22Rv1 (cell line): ENCODE results near the gene CCDC24.

Experiments used
- ZFX ChIP-seq: fragments of 450-650 bp; IDR thresholded peaks from 2 replicates; pipeline ENCODE4 v1.6.1; 2017; ENCODE audit warnings: antibody characterized with exemption, borderline replicate concordance
- TF ChIP-seq, protein P1 (sequence below): fragments of 450-650 bp; IDR thresholded peaks from 2 replicates; pipeline ENCODE4 v1.5.1; 2017; ENCODE audit warnings: mild to moderate bottlenecking

DNA sequence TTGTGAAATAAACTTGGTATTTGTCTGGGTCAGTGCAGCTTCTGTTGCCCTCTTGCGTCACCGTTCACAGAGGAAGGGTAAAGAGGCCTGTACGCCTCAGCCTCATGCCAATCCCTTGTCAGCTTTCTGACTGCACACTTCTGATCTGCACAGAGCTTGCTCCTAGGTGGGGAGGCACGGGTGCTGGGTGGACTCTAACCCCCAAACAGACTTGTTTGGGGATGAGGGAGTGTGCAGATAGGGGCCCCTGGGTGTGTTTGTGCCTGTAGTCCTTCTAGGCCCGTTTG is 13.2 kb upstream of the CCDC24 start:
- TF ChIP-seq, protein P1, sequence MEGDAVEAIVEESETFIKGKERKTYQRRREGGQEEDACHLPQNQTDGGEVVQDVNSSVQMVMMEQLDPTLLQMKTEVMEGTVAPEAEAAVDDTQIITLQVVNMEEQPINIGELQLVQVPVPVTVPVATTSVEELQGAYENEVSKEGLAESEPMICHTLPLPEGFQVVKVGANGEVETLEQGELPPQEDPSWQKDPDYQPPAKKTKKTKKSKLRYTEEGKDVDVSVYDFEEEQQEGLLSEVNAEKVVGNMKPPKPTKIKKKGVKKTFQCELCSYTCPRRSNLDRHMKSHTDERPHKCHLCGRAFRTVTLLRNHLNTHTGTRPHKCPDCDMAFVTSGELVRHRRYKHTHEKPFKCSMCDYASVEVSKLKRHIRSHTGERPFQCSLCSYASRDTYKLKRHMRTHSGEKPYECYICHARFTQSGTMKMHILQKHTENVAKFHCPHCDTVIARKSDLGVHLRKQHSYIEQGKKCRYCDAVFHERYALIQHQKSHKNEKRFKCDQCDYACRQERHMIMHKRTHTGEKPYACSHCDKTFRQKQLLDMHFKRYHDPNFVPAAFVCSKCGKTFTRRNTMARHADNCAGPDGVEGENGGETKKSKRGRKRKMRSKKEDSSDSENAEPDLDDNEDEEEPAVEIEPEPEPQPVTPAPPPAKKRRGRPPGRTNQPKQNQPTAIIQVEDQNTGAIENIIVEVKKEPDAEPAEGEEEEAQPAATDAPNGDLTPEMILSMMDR: no peak
- no peak for TF ChIP-seq ZFX
